22Rv1 (cell line): Measurements from ENCODE around the gene IL4R.

Source experiments
- CTCF ChIP-seq: fragments of 450-650 bp; IDR thresholded peaks from 2 replicates; pipeline ENCODE4 v1.5.1; 2017; ENCODE audit warnings: mild to moderate bottlenecking
- ZFX ChIP-seq: fragments of 450-650 bp; IDR thresholded peaks from 2 replicates; pipeline ENCODE4 v1.6.1; 2017; ENCODE audit warnings: antibody characterized with exemption, borderline replicate concordance

- TF ChIP-seq CTCF (peak; percentile 42), ZFX (no peak)
These were observed 41.8 kb downstream of the IL4R start for GRCh38 chr16:27355610-27356009.
